Neuron (in vitro differentiated cells): Measurements from ENCODE around the gene TMEM266.

Experiments
- H2AFZ ChIP-seq: one replicate; pipeline ENCODE4 v1.6.1; 2013; ENCODE audit warnings: low read depth, mild to moderate bottlenecking, inconsistent platforms, low read length, moderate library complexity
- H3K27me3 ChIP-seq: one replicate; pipeline ENCODE4 v1.6.1; 2013; ENCODE audit warnings: low read length; ENCODE audit not compliant: insufficient read depth
- H3K36me3 ChIP-seq: one replicate; pipeline ENCODE4 v1.6.1; 2013; ENCODE audit warnings: low read length; ENCODE audit not compliant: insufficient read depth
- H3K4me1 ChIP-seq: one replicate; pipeline ENCODE4 v1.6.1; 2013; ENCODE audit warnings: low read length; ENCODE audit not compliant: insufficient read depth
- H3K4me3 ChIP-seq: 2 replicates; pipeline ENCODE4 v1.5.1; 2013; ENCODE audit warnings: mild to moderate bottlenecking, low read length, moderate library complexity
- H3K9me3 ChIP-seq: one replicate; pipeline ENCODE4 v1.6.1; 2013; ENCODE audit warnings: low read length

Gene TMEM266

DNA sequence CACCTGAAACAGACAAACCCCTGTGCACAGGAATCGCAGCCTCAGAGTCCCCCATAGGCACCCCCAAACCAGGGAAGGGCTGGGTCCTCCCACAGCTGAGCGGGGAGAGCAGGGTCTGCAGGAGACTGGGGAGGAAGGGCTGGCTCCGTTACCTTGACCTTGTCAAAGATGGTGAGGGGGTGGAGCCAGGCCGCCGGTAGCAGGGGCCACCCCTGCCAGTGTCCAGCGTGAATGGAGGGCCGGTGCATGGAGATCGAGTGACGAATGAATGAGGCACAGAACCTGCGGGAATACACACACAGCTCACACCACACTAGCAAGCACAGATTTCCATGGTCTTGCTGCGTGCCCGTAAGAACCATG lies 102.2 kb downstream of the TMEM266 start:
- H3K4me1 ChIP-seq: peaks cover 3% of the 10 kb centered on the region
- no peak overlapping the region for H2AFZ ChIP-seq
- H3K4me3 ChIP-seq: no peak overlapping the region
- H3K27me3 ChIP-seq: peaks cover 8% of the 10 kb centered on the region
- no peaks in the 10 kb centered on the region for H3K36me3 ChIP-seq
- no peaks in the 10 kb centered on the region for H3K9me3 ChIP-seq

- Histone ChIP-seq H2AFZ (no peak overlapping the region), H3K4me1 (peaks cover 3% of the 10 kb centered on the region), H3K36me3 (no peaks in the 10 kb centered on the region), H3K9me3 (no peaks in the 10 kb centered on the region), H3K27me3 (peaks cover 8% of the 10 kb centered on the region), H3K4me3 (no peak overlapping the region)
Measured at GRCh38 chr15:76162784-76163456, 103.1 kb downstream of the TMEM266 start.

GRCh38 chr15:76163457-76164295 lies 103.9 kb downstream of the TMEM266 start:
- H3K27me3 ChIP-seq: peaks cover 8% of the 10 kb centered on the region
- no peak overlapping the region for H3K4me3 ChIP-seq
- no peaks in the 10 kb centered on the region for H3K36me3 ChIP-seq
- no peak overlapping the region for H2AFZ ChIP-seq
- H3K4me1 ChIP-seq: peaks cover 3% of the 10 kb centered on the region
- no peaks in the 10 kb centered on the region for H3K9me3 ChIP-seq

DNA sequence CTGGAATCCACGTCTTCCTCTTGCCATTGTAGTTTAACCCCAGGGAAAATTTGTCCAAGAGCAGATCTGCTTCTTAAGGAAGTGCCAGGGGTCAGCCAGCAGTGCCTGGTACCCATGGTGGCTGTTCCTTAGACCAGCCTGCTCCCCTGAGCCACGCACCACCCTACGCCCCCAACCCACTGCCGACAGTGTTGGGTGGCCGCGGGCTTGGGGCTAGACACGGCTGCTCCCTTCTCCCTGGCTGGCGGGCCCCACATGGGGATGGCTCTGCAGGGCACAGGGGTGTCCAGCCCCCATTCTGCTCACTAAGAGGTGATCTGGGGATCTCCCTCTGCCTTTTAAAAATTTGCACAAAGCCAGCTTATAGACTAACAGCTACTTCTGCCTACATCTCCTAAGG lies 104.8 kb downstream of the TMEM266 start:
- H3K4me1 ChIP-seq: peaks cover 3% of the 10 kb centered on the region

GRCh38 chr15:76165951-76166350 lies 106.2 kb downstream of the TMEM266 start:
- Histone ChIP-seq H3K9me3 (no peaks in the 10 kb centered on the region), H3K4me1 (no peaks in the 10 kb centered on the region), H2AFZ (no peak overlapping the region)

More for the DNA sequence above, 104.8 kb downstream of the TMEM266 start:
- peaks cover 5% of the 10 kb centered on the region for H3K27me3 ChIP-seq
- H3K4me3 ChIP-seq: no peak overlapping the region
- no peaks in the 10 kb centered on the region for H3K36me3 ChIP-seq
- no peak overlapping the region for H2AFZ ChIP-seq
- no peaks in the 10 kb centered on the region for H3K9me3 ChIP-seq

GRCh38 chr15:76168237-76168984 lies 108.6 kb downstream of the TMEM266 start:
- Histone ChIP-seq H3K4me3 (no peak overlapping the region), H3K36me3 (no peaks in the 10 kb centered on the region), H3K4me1 (no peaks in the 10 kb centered on the region), H3K9me3 (no peaks in the 10 kb centered on the region), H3K27me3 (peaks cover 5% of the 10 kb centered on the region), H2AFZ (no peak overlapping the region)

More at GRCh38 chr15:76165951-76166350, 106.2 kb downstream of the TMEM266 start:
- H3K36me3 ChIP-seq: no peaks in the 10 kb centered on the region
- H3K4me3 ChIP-seq: no peak overlapping the region
- H3K27me3 ChIP-seq: peaks cover 5% of the 10 kb centered on the region

- no peaks in the 10 kb centered on the region for H3K9me3 ChIP-seq
- no peaks in the 10 kb centered on the region for H3K36me3 ChIP-seq
Measured at GRCh38 chr15:76169018-76169417, 109.2 kb downstream of the TMEM266 start.

DNA sequence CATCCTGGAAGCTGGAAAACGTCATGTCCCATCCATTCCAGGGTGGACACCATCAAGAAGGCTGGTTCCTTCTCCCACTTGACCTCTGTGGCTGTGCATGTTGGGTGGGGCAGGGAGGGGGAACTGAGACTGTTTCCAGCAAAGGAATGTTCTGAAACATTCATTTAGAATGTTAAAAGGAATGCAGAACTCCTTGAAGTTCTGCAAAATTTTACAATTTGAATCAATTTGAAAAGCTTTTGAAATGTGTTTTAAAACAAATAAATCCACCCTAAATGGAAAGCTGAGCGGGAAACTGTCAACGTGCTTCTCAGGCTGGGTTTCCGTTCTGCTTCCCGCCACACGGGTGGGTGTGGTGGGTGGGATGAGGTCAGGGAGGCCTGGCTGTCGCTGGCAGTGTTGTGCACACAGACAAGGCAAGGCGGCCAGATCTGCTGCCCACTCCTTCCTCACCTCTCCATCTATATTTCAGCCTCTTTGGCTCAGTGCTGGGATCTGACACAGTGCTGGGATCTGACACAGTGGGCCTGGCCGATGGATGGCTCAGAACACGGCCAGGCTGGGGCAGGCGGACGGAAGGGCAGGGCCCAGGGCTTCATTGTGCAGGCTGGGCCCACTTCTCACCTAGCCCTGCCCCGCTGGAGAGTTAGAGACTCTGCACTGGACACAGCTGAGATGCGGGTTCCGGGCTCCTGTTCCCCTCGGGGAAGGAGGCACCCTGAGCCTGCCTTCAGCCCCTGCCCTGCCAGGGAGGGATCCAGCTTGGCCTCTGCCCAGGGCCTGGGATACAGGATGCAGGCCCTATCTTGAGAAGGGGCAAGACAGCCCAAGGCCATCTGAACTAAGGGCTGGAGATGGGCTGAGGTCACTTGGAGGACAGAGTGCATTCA lies 110.4 kb downstream of the TMEM266 start:
- no peaks in the 10 kb centered on the region for H3K9me3 ChIP-seq
- H3K27me3 ChIP-seq: no peaks in the 10 kb centered on the region
- no peaks in the 10 kb centered on the region for H3K36me3 ChIP-seq
- no peaks in the 10 kb centered on the region for H3K4me1 ChIP-seq
- H2AFZ ChIP-seq: no peak overlapping the region
- H3K4me3 ChIP-seq: no peak overlapping the region

More at GRCh38 chr15:76169018-76169417, 109.2 kb downstream of the TMEM266 start:
- peaks cover 5% of the 10 kb centered on the region for H3K27me3 ChIP-seq
- H2AFZ ChIP-seq: no peak overlapping the region
- H3K4me3 ChIP-seq: no peak overlapping the region
- no peaks in the 10 kb centered on the region for H3K4me1 ChIP-seq

GRCh38 chr15:76172782-76173181 lies 113.0 kb downstream of the TMEM266 start:
- Histone ChIP-seq H3K4me3 (no peak overlapping the region), H3K9me3 (no peaks in the 10 kb centered on the region), H3K36me3 (no peaks in the 10 kb centered on the region), H2AFZ (no peak overlapping the region), H3K4me1 (no peaks in the 10 kb centered on the region), H3K27me3 (no peaks in the 10 kb centered on the region)

- Histone ChIP-seq H3K4me3 (no peak overlapping the region), H2AFZ (no peak overlapping the region), H3K36me3 (no peaks in the 10 kb centered on the region), H3K27me3 (no peaks in the 10 kb centered on the region), H3K4me1 (no peaks in the 10 kb centered on the region), H3K9me3 (no peaks in the 10 kb centered on the region)
Measured at GRCh38 chr15:76173317-76173834, 113.6 kb downstream of the TMEM266 start.

GRCh38 chr15:76174654-76175053 lies 114.9 kb downstream of the TMEM266 start:
- H3K4me1 ChIP-seq: no peaks in the 10 kb centered on the region
- no peak overlapping the region for H2AFZ ChIP-seq
- H3K36me3 ChIP-seq: no peaks in the 10 kb centered on the region
- H3K9me3 ChIP-seq: no peaks in the 10 kb centered on the region
- no peaks in the 10 kb centered on the region for H3K27me3 ChIP-seq
- no peak overlapping the region for H3K4me3 ChIP-seq

DNA sequence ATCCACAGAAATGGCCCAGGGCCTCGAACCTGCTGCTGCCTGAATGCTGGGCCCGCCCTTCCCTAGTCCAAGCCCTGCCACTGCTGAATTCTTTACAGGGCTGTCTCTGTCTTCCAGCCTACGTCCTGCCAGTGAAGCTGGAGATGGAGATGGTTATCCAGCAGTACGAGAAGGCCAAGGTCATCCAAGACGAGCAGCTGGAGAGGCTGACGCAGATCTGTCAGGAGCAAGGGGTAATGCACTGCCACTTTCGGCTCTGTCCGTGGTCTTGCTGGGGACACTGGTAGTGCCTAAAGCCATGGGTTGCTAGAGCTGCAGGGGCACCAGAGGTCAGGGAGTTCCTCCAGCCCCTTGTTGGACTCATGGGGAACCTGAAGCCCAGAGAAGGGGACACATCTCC lies 115.7 kb downstream of the TMEM266 start:
- H3K27me3 ChIP-seq: no peaks in the 10 kb centered on the region
- no peaks in the 10 kb centered on the region for H3K4me1 ChIP-seq
- no peaks in the 10 kb centered on the region for H3K9me3 ChIP-seq
- H2AFZ ChIP-seq: no peak overlapping the region
- no peaks in the 10 kb centered on the region for H3K36me3 ChIP-seq
- H3K4me3 ChIP-seq: no peak overlapping the region
